ENCODE data around the gene CACNB2.

Gene CACNB2

GRCh38 chr10:18140957-18141845 is 977 bp downstream of the CACNB2 start:
- H3K4me3 ChIP-seq (replicated peaks; ENCODE audit: insufficient read depth, low read length) = no peak overlapping the region
- H3K27ac ChIP-seq (replicated peaks) = no peak overlapping the region
- H3K27me3 ChIP-seq (ENCODE audit: insufficient read depth, poor library complexity, severe bottlenecking) = peaks cover 3% of the 10 kb centered on the region
- TF ChIP-seq POLR2AphosphoS5 (IDR thresholded peaks at IDR 0.05; ENCODE audit: low read depth) (no peak), CTCF (IDR thresholded peaks at IDR 0.05; ENCODE audit: insufficient read depth, low read length) (no peak), REST (IDR thresholded peaks at IDR 0.05; ENCODE audit: insufficient replicate concordance, low read depth) (no peak), SPI1 (IDR thresholded peaks at IDR 0.05; ENCODE audit: borderline replicate concordance, low read depth) (no peak), GABPA (IDR thresholded peaks at IDR 0.05; ENCODE audit: low read depth) (no peak)
- no peak for DNase-seq (ENCODE audit: low read depth in 1 of 2, low spot score in 1 of 2)

- DNase-seq (ENCODE audit: low read depth in 1 of 2, low spot score in 1 of 2) = no peak
- Histone ChIP-seq H3K27me3 (ENCODE audit: insufficient read depth, poor library complexity, severe bottlenecking) (peaks cover 3% of the 10 kb centered on the region), H3K27ac (replicated peaks) (no peak overlapping the region), H3K4me3 (replicated peaks; ENCODE audit: insufficient read depth, low read length) (no peak overlapping the region)
- TF ChIP-seq CTCF (IDR thresholded peaks at IDR 0.05; ENCODE audit: insufficient read depth, low read length) = no peak
- TF ChIP-seq GABPA (IDR thresholded peaks at IDR 0.05; ENCODE audit: low read depth) = no peak
- TF ChIP-seq SPI1 (IDR thresholded peaks at IDR 0.05; ENCODE audit: borderline replicate concordance, low read depth) = no peak
- TF ChIP-seq REST (IDR thresholded peaks at IDR 0.05; ENCODE audit: insufficient replicate concordance, low read depth) = no peak
- TF ChIP-seq POLR2AphosphoS5 (IDR thresholded peaks at IDR 0.05; ENCODE audit: low read depth) = no peak
Measured at GRCh38 chr10:18142151-18142550, 1.9 kb downstream of the CACNB2 start.

GRCh38 chr10:18144396-18144795 is 4.2 kb downstream of the CACNB2 start:
- Histone ChIP-seq H3K4me3 (replicated peaks; ENCODE audit: insufficient read depth, low read length) (no peak overlapping the region), H3K27ac (replicated peaks) (no peak overlapping the region), H3K27me3 (ENCODE audit: insufficient read depth, poor library complexity, severe bottlenecking) (peaks cover 3% of the 10 kb centered on the region)
- TF ChIP-seq CTCF (IDR thresholded peaks at IDR 0.05; ENCODE audit: insufficient read depth, low read length) = no peak
- no peak for TF ChIP-seq SPI1 (IDR thresholded peaks at IDR 0.05; ENCODE audit: borderline replicate concordance, low read depth)
- TF ChIP-seq REST (IDR thresholded peaks at IDR 0.05; ENCODE audit: insufficient replicate concordance, low read depth) = no peak
- TF ChIP-seq POLR2AphosphoS5 (IDR thresholded peaks at IDR 0.05; ENCODE audit: low read depth) = no peak
- no peak for TF ChIP-seq GABPA (IDR thresholded peaks at IDR 0.05; ENCODE audit: low read depth)
- no peak for DNase-seq (ENCODE audit: low read depth in 1 of 2, low spot score in 1 of 2)

Data from HL-60 (cell line).